HG03139 (cell line): ENCODE data around the gene WNT7B.

ENCODE experiments used
- ATAC-seq: cut with Tn5 transposase; IDR thresholded peaks from one replicate; pipeline ENCODE4 v1.9.1; 2021; ENCODE audit not compliant: unreplicated experiment

The WNT7B gene

GRCh38 chr22:45960477-45961386 is 16.2 kb downstream of the WNT7B start:
- no peak for ATAC-seq

DNA sequence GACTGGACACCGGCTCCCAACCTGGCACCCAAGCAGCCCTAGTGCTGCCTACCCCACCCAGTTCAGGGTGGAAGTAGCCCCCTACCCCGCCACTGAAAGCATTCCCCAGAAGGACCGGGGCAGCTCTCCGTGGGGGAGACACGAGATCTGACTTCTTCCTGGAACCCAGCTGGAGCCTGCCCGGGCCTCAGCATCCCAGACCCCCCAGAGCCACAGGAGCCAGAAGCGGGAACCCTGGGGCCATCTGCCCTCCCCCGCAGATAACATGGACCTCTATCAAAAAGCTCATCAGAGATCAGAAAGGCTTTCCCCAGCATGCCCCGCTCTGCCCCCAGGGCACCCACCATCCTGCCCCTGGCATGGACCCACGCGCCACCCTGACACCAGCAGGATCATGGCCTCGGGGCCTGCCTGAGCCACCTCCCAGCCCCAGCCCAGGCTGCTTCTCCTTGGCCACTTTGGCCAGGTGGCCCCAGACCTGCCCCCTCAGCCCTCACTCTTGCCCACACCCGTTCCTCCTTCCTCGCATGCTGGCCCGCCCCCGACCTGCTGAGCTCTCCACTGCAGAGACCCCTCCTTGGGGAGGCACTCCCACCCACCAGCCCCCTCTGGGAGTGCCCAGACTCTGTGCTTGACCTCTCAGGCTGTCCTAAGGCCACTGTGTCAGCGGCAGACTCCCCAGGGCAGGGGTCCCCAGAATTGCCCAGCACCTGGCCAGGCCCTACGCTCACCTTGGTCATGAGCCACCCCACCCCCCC is 17.1 kb downstream of the WNT7B start:
- no peak for ATAC-seq

DNA sequence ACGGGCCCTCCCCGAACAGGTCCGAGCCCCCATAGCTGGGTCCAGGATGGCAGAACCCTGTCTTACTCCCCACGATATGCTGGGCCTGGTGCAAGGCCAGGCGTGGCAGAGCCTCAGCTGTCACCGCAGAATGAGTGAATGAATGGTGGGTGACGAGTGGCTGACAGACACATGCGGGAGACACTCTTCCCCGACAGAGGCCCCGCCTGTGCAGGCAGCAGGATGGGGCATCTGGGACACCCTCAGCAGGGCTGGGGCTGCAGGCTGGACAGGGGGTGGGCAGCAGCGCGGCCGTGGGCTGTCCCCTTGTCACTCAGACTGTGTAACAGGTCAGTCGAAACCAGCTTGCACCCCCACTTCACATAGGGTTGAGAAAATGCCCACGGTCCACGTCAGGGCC is 18.0 kb downstream of the WNT7B start:
- no peak for ATAC-seq

- no peak for ATAC-seq
Measured at GRCh38 chr22:45957826-45958225, 19.1 kb downstream of the WNT7B start.

- no peak for ATAC-seq
Measured at GRCh38 chr22:45953178-45953577, 23.8 kb downstream of the WNT7B start.

DNA sequence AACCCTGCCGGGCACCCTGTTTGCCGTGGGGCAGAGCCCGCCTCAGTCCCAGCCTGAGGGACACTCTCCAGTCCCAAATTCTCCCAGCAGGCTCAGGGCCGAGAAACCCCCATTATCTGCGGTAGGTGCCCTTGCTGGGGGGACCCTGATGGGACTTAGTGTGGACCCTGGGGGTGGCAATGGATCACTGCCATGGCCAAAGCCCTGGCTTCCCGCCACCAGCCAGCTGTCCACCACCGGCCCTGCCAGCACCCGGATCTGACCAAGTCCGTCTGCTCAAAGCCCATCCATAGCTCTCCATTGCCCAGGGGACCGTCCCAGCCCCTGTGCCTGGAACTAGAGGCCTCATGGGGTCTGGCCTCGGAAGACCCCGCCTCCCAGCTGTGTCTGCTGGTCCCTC is 24.4 kb downstream of the WNT7B start:
- no peak for ATAC-seq

DNA sequence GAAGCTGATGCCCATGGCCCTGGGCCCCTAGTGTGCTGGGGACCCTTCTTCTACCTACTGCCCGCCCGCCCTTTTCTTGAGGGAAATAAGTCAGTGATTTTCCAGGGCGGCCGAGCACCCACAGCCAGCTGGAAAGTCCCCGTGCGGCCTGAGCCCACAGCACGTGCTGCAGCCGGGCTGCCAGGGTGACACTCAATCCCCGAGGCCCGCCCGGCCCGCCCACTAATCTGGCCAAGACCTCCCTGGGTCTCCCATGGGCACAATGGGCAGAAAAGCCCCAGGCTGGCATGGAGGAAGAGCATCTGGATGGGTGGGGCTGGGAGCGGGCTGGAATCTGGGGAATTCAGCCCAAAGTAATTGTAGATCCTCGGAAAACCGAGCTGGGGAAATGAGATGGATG is 24.8 kb downstream of the WNT7B start:
- no peak for ATAC-seq

GRCh38 chr22:45949891-45950290 is 27.1 kb downstream of the WNT7B start:
- no peak for ATAC-seq

DNA sequence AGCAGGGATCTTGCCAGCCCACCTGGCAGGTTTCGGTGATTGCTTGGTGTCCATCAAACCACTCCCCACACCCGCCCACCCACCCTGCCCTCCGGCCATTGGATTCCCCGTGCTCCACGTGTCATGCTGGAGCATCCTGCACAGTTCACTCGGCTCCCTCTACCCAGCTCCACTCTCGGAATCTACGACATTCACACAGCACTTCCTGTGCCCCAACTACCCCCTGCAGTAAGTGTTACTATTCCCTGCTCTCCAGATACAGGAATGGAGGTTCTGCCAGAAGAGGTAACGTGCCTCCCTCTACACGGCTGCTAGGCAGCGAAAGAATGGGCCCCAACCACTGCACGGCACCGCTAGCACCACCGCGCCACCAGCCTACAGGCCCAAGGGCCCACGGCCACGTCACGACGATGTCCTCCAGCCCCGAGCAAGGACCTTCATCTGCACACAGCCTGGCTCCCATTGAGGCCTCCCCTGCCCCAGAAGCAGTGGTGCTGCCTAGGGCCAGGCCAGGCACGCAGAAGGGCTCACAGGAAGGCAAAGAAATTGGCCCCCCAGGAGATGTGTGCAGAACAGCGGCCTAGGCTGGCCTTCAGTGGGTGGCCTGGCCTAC is 27.6 kb downstream of the WNT7B start:
- ATAC-seq: no peak

DNA sequence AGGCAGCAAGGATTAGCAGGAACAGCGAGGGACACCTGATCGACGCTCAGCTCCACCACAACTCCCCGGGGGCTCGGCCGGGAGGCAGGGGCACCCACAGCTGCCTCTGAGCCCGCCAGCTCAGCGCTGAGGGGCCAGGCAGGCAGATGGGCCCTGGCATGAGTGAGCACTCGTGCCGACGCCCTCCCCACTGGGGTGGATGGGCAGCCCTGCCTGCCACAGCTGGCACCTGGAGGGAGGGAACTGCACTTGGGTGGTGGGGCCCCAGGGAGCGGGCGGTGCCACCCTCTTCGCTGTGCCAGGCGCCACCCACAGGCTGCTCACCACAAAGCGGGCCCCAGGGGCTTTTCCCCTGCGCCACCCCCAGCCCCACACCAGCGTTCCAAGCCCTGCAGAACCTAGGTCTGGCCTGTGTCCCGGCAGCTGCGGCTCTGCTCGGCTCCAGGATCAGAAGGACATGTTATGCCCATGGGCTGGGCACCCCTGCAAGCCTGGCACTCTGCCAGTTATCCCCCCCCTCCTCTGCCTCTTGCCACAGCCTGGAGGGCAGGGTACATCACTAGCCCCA is 28.8 kb downstream of the WNT7B start:
- no peak for ATAC-seq

GRCh38 chr22:45946805-45947600 is 30.0 kb downstream of the WNT7B start:
- ATAC-seq: no peak

- ATAC-seq: no peak
Measured at GRCh38 chr22:45945621-45946106, 31.3 kb downstream of the WNT7B start.

DNA sequence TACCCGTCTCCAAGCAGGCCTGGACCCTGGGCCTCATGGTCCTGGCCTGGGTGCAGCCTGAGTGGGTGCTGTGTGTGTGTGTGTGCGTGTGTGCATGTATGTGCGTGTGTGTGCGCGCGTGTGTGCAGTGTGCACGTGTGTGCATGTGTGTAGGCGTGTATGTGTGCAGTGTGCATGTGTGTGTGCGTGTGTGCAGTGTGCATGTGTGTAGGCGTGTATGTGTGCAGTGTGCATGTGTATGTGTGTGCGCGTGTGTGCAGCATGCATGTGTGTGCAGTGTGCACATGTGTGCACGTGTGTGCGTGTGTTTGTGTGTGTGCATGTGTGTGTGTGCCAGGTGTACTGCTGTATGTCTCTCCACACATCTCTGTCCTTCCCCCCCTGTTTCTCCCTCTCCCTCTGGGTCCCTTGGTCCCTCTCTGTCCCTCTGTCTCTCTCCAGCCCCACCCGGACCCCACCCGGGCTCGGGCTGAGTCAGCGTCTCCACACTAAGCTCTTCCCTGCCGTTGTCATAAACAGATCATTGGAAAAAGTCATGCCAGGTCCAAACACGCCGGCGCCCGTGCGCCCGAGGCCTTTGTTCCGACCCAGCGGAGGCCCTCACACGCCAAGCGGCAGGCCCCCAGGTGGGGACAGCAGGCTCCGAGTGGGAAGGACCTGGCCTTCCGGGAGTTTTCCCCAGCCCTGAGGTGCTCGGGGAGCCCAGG is 34.0 kb downstream of the WNT7B start:
- no peak for ATAC-seq

GRCh38 chr22:45942344-45942743 is 34.6 kb downstream of the WNT7B start:
- no peak for ATAC-seq

DNA sequence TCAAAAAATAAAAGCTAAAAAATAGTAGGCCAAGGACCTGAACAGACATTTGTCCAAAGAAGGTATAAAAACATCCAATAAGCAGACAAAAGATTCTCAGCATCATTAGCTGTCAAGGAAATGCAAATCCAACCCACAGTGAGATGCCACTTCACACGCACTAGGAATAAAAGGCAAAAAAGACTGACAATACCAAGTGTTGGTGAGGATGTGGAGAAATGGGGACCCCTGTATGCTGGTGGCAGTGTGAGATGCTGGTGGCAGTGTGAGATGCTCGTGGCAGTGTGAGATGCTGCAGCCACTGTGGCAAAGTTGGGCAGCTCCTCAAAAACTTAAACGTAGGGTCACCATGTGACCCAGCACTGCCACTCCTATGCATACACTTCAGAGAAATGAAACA is 38.0 kb downstream of the WNT7B start:
- no peak for ATAC-seq

DNA sequence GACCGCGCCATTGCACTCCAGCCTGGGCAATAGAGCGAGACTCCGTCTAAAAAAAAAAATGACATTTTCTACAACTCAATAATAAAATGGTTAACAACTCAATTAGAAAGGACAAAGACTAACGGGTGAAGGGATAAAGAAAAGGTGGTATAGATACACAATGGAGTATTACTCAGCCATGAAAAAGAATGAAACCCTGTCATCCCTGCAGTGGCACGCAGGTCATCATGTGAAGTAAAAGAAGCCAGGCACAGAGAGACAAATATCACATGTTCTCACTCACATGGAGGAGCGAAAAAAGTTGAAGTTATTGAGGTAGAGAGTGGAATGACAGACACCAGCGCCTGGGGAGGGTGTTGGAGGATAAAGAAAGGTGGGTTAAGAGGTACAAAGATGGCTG is 39.0 kb downstream of the WNT7B start:
- no peak for ATAC-seq

GRCh38 chr22:45935573-45935972 is 41.4 kb downstream of the WNT7B start:
- no peak for ATAC-seq

DNA sequence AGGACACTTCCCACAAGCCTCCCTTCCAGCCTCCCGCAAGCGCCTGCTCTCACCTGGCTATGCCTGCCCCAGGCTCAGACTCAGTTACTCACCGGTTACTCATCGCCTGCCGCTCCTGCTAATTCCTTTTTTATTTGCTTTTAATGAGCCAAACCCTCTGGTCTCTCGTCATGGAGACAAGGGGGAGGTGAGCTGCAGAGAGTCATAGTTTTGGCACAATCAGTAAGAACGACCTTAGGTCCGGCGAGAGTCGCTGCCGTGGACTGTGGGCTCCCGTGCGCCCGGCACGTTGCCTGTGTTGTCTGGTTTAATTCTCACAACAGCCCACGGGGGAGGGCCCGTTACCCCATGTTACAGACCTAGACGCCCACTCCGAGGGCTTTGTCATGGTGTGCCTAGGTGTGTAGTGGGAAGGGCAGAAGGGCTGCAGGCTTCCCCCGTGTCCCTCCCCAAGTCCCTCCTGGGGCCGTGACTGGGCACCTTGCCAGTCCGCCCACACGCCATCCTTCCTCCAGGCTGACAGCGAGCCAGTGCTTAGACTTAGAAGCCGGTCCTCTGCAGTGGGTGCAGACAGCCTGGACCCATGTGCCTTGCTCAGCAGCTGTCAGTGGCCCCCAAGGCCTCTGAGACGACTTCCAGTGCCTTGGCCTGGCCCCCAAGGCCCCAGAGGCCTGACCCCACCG is 42.2 kb downstream of the WNT7B start:
- no peak for ATAC-seq

GRCh38 chr22:45934168-45934564 is 42.8 kb downstream of the WNT7B start:
- ATAC-seq: no peak
